ENCODE measurements around the gene CSPG4. TPM values are rescaled to one million over a fixed set of nuclear protein-coding genes. Genes with fewer than 3 reads are reported as not detected.
"Not testable (repeated sequence)": the region's sequence is repeated elsewhere in the genome, so short reads cannot be mapped to it uniquely, and the experiment has no call there.

Gene CSPG4
- total and polyA plus RNA-seq, 2 donors (not counting 1 experiment from before 2014, with no cell fraction given): 0.03 to 0.15 TPM

DNA sequence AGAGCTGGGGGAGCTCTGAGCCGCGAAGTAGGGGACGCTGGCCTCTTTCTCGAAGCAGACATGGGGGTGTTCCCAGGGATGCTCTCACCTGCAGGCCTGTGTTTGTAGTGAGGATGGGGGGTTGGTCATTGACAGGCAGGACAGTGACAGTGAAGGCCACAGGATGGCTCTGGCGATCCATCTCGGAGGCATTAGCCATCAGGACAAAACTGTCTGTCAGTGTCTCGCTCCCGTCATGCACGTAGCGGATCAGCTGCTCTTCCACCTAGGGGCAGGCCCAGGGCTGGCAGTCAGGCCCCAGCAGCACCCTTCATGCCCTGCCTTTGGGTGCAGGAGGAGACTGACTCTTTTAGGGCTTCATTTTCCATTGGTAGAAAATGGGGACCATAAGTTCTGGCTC lies 28.0 kb downstream of the CSPG4 start:
- Histone ChIP-seq H3K9me3 (ENCODE audit: control extremely low read depth in 1 of 3, control insufficient read depth in 2 of 3, insufficient read depth in 1 of 3, low read length in 2 of 3) (no peaks in the 10 kb centered on the region), H3K9ac (ENCODE audit: low read length) (no peak overlapping the region), H3K4me1 (ENCODE audit: control insufficient read depth in 2 of 2, insufficient read depth in 2 of 2, low read length in 2 of 2) (peaks cover 0 to 6% of the 10 kb centered on the region in 2 donors), H3K4me3 (ENCODE audit: control extremely low read depth in 1 of 5, extremely low read depth in 1 of 5, insufficient read depth in 1 of 5, low read depth in 2 of 5, low read length in 4 of 5) (no peak overlapping the region), H3K27ac (ENCODE audit: low read length in 2 of 2) (no peak overlapping the region), H3K36me3 (replicated peaks in 1 of 2; ENCODE audit: control extremely low read depth in 1 of 2, control insufficient read depth in 1 of 2, extremely low read depth in 1 of 2, insufficient read depth in 2 of 2, low read length in 1 of 2) (no peaks in the 10 kb centered on the region), H2AFZ (ENCODE audit: insufficient read depth, low read depth, low read length, poor library complexity, severe bottlenecking) (no peak overlapping the region), H3K27me3 (replicated peaks in 1 of 4; ENCODE audit: control extremely low read depth in 1 of 4, control insufficient read depth in 3 of 4, insufficient read depth in 4 of 4, low read length in 3 of 4) (peaks cover 0 to 4% (median 0%) of the 10 kb centered on the region in 4 experiments), H3K4me2 (replicated peaks; ENCODE audit: low read depth, low read length, poor library complexity, severe bottlenecking) (no peak overlapping the region), H4K20me1 (ENCODE audit: control insufficient read depth, insufficient read depth, low read length, poor library complexity, severe bottlenecking) (no peaks in the 10 kb centered on the region), H3K79me2 (ENCODE audit: control insufficient read depth, insufficient read depth, low read length) (no peaks in the 10 kb centered on the region)
- H3K27ac Mint-ChIP-seq: no peak overlapping the region
- no peak for ATAC-seq (ENCODE audit: low read depth)
- intact Hi-C loops (cut with micrococcal nuclease): no loop called here
- peaks cover 4% of the 10 kb centered on the region for H3K27me3 Mint-ChIP-seq
- no peaks in the 10 kb centered on the region for H3K9me3 Mint-ChIP-seq (ENCODE audit: insufficient read depth)
- no peak for DNase-seq
- no peak overlapping the region for H3K4me3 Mint-ChIP-seq
- ChIA-PET POLR2A (interaction anchor here (0.6 kb wide), 1 partner anchor 237 kb away, joined by 4 read pairs; no protein-coding TSS in a partner anchor), CTCF (interaction anchor here (0.8 to 4.0 kb wide), 4 partner anchors 48 to 328 kb away, joined by 3 to 26 read pairs (median 8); partner anchors contain the start of gene MAN2C1)
- 94% methylated on average over 10 of the region's 10 CpGs for WGBS (ENCODE audit: insufficient coverage)
- peaks cover 8% of the 10 kb centered on the region for H3K4me1 Mint-ChIP-seq
- no peak for TF ChIP-seq EZH2 (IDR thresholded peaks at IDR 0.05; ENCODE audit: borderline replicate concordance, insufficient read depth, low read depth, low read length, poor library complexity, severe bottlenecking)
- TF ChIP-seq, protein P1, sequence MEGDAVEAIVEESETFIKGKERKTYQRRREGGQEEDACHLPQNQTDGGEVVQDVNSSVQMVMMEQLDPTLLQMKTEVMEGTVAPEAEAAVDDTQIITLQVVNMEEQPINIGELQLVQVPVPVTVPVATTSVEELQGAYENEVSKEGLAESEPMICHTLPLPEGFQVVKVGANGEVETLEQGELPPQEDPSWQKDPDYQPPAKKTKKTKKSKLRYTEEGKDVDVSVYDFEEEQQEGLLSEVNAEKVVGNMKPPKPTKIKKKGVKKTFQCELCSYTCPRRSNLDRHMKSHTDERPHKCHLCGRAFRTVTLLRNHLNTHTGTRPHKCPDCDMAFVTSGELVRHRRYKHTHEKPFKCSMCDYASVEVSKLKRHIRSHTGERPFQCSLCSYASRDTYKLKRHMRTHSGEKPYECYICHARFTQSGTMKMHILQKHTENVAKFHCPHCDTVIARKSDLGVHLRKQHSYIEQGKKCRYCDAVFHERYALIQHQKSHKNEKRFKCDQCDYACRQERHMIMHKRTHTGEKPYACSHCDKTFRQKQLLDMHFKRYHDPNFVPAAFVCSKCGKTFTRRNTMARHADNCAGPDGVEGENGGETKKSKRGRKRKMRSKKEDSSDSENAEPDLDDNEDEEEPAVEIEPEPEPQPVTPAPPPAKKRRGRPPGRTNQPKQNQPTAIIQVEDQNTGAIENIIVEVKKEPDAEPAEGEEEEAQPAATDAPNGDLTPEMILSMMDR (IDR thresholded peaks at IDR 0.05): no peak

- POLR2A ChIA-PET; intact Hi-C loops (cut with micrococcal nuclease); H3K9me3 ChIP-seq (ENCODE audit: control extremely low read depth in 1 of 3, control insufficient read depth in 2 of 3, insufficient read depth in 1 of 3, low read length in 2 of 3); H3K36me3 ChIP-seq (replicated peaks in 1 of 2; ENCODE audit: control extremely low read depth in 1 of 2, control insufficient read depth in 1 of 2, extremely low read depth in 1 of 2, insufficient read depth in 2 of 2, low read length in 1 of 2); H3K9me3 Mint-ChIP-seq (ENCODE audit: insufficient read depth); H4K20me1 ChIP-seq (ENCODE audit: control insufficient read depth, insufficient read depth, low read length, poor library complexity, severe bottlenecking); H2AFZ ChIP-seq (ENCODE audit: insufficient read depth, low read depth, low read length, poor library complexity, severe bottlenecking); H3K27me3 ChIP-seq (replicated peaks in 1 of 4; ENCODE audit: control extremely low read depth in 1 of 4, control insufficient read depth in 3 of 4, insufficient read depth in 4 of 4, low read length in 3 of 4); H3K9ac ChIP-seq (ENCODE audit: low read length); H3K4me3 ChIP-seq (ENCODE audit: control extremely low read depth in 1 of 5, extremely low read depth in 1 of 5, insufficient read depth in 1 of 5, low read depth in 2 of 5, low read length in 4 of 5); H3K4me3 Mint-ChIP-seq; H3K4me1 Mint-ChIP-seq; H3K27me3 Mint-ChIP-seq; H3K79me2 ChIP-seq (ENCODE audit: control insufficient read depth, insufficient read depth, low read length); H3K27ac Mint-ChIP-seq; H3K27ac ChIP-seq (ENCODE audit: low read length in 2 of 2); H3K4me1 ChIP-seq (ENCODE audit: control insufficient read depth in 2 of 2, insufficient read depth in 2 of 2, low read length in 2 of 2): not testable (repeated sequence)
- peak; percentile 77 for DNase-seq
- WGBS (ENCODE audit: insufficient coverage): 17% methylated on average over 13 of the region's 14 CpGs
- peak overlapping the region; percentile 19 for H3K4me2 ChIP-seq (replicated peaks; ENCODE audit: low read depth, low read length, poor library complexity, severe bottlenecking)
- peak; percentile 79 for ATAC-seq (ENCODE audit: low read depth)
- TF ChIP-seq, protein P1 (IDR thresholded peaks at IDR 0.05): peak; percentile 79
- CTCF ChIA-PET: interaction anchor here (0.8 to 4.0 kb wide), 5 partner anchors 37 to 315 kb away, joined by 3 to 26 read pairs (median 3); partner anchors contain the start of gene MAN2C1
These were observed 28.9 kb downstream of the CSPG4 start for GRCh38 chr15:75683646-75684312.
